Measurements from ENCODE around the gene HLCS.
A peak's percentile ranks its signal among the peaks of the same experiment; 100 is the strongest.

Gene HLCS

GRCh38 chr21:36985751-36986594 is 19.5 kb upstream of the HLCS start:
- DNase-seq: no peak

GRCh38 chr21:36981977-36982700 is 15.7 kb upstream of the HLCS start:
- DNase-seq: no peak

- DNase-seq: no peak
Measured at GRCh38 chr21:36981049-36981391, 14.6 kb upstream of the HLCS start.

DNA sequence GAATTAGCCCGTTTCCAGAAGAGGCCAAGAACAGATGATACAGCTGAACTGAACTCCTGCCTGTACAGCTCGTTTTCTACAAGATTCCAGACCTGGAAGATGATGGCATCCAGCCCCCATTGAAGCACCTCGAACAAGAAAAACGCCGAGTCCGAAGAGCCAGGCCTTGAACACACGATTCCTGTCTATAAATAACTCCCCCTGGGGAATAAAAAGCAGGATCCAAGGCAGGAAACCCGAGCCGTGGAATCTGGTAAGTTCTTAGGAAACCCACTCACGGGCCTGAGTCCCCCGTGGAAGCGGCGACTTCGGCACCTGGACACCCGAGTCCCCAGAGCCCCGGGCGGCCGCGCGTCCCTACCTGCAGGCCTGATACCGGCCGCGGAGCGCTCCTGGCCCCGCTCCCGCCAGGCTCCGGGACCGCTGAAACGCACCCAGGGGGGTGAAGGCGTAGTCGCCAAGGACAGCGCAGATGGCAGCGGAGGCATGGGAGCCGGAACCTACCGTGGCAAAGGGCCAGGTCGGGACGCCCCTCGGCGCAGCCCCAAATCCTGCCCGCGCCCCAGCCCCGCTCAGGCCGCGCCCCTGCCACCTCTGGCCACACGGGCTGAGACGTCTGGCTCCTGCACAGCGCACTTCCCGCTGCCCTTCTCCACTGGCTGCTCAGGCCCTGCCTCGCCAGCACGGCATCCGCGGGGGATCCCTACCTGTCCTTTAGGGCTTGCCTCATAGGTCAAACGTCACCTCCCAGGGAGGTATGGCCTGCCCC is 14.0 kb upstream of the HLCS start:
- DNase-seq: no peak

DNA sequence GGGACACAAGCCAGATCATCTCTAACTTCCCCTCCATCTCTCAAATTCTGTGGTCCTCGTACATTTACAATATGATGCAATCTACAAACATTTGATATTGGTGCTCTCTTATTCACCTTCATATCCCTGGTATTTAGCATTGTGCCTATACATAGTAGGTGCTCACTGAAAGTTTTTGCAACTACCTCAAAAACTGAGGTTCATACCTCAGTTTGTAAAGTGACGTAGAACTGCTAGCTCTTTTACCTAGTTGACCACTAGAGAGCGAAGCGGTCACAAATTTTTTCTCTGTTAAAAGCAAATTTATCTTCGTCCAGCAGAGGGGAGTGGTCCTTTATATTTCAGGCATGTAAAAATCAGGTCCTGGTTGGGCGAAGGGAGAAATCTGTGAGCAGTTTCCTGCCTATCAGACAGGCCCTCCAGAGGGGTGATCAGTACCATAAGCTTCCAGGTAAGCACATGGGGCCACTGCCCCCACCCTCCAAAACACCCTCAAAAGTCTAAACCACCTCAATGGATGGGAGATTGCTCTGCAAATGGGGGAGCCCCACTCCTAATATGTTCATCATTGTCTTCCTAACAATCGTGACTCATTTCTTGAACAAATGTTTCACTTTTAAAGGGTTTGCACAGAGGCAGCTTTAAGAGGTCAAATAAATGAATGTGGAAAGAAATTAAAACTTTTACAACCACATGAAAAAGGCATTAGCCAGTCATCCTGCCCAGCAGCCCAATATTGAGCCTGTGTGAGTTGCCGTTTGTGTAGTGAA is 10.6 kb upstream of the HLCS start:
- peak; percentile 20 for DNase-seq

DNA sequence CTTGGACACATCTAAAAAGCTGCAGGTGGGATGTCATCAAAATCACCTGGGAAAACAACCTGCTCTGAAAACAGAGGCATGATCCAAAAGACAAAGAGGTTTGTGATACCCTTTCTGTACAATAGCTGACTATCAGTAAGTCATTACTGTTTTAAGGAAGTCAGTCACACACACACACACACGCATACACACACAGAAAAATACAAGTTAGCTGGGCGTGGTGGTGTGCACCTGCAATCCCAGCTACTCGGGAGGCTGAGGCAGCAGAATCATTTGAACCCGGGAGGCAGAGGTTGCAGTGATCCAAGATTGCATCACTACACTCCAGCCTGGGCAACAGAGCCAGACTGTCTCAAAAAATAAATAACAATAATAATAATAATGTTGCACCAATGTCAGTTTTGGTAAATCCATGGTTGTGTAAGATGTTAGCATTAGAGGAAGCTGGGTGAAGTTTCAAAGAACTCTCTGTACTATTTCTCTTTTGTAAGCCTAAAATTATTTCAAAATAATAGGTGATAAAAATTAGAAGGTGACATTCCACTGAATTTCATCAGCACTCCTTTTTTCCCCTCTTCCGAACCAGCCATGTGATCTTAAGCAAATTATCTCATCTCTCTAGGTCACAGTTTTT is 9.9 kb upstream of the HLCS start:
- no peak for DNase-seq

DNA sequence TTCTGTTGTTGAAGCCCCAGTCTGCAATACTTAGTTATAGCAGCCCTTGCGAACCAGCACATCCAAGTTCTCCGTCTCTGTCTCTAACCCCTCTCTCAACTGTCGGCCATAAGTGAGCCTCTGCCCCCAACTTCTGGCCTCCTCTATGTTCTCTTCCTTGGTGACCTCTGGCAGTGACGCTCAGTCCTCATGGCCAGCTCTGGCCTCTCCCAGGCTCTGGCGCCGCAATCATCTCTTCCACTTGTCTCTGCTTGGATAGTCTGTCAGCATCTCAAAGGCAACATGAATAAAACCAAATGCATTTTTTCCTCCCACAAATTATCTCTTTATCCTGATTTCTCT is 8.4 kb upstream of the HLCS start:
- no peak for DNase-seq

GRCh38 chr21:36973986-36974850 is 7.7 kb upstream of the HLCS start:
- DNase-seq: no peak

GRCh38 chr21:36968976-36969375 is 2.5 kb upstream of the HLCS start:
- DNase-seq: no peak

- no peak for DNase-seq
Measured at GRCh38 chr21:36968414-36968813, 1.9 kb upstream of the HLCS start.

GRCh38 chr21:36966821-36967768 is 626 bp upstream of the HLCS start:
- DNase-seq: no peak

DNA sequence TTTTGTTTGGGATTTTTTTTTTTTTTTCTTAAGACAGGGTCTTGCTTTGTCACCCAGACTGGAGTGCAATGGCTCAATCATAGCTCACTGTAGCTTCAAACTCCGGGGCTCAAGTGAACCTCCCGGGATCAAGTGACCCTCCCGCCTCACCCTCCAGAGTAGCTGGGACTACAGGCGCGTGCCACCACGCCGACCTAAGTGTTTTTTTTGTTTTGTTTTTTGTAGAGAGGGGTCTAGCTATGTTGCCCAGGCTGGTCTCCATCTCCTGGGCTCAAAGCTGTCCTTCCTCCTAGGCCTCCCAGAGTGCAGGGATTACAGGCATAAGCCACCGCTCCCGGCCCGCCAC is 776 bp downstream of the HLCS start:
- DNase-seq: no peak

GRCh38 chr21:36964827-36965719 is 1.4 kb downstream of the HLCS start:
- no peak for DNase-seq

- no peak for DNase-seq
Measured at GRCh38 chr21:36964398-36964797, 2.1 kb downstream of the HLCS start.

DNA sequence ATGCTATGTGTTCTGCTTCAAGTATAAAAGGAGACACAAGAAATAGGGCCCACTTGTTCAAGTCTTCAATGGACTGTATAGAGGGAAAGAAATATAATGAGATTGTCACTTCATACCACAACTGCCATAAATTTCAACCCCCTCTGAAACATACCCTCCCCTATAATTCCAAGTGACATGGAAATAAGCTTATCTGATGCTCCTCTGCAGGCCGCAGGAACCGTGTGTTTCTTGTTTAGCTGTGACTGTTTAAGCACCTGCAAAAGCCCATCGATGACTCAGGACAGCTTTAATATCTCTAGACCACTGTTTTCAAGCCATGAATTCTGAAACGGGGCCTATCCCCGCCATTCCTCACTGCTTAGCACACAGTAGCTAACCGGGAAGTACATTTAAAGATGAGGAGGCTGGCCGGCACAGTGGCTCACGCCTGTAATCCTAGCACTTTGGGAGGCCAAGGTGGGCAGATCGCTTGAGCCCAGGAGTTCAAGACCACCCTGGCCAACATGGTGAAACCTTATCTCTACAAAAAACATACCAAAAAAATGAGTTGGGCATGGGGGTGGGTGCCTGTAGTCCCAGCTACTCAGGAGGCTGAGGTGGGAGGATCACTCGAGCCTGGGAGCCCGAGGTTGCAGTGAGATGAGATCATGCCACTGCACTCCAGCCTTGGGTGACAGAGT is 4.2 kb downstream of the HLCS start:
- DNase-seq: no peak

DNA sequence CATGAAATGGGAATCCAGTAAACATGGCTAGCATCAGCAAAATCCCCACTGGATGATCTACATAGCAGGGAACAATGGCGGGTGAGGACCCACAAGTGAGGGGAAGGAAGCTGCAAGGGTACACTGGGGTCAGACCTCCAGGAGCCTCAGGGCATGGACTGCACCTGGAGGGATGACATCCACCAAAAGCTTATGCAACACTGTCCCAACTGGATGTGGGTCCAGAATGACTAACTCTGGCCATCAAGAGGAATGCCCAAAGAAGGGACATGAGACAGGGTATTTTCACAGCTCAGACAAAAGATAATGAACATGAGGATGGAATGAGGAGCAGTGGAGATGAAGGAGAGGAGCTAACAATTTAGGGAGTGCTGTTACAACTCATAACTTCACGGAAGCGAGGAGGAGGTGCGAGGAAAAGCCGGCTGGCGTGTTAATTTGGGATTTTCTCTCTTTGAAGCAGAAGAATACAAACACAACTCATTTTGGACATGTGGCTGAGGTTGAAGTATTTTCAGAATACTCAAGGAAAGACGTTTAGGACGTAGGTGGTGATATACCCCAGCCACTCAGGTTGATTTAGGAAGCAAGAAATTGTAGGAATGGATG is 5.7 kb downstream of the HLCS start:
- DNase-seq: no peak

GRCh38 chr21:36959020-36959835 is 7.2 kb downstream of the HLCS start:
- no peak for DNase-seq

All from activated gamma-delta T cell treated with Interleukin-2 at 50 U/mL for 16 hours (primary cell).